Measurements from ENCODE around the gene CLEC16A.

The CLEC16A gene

DNA sequence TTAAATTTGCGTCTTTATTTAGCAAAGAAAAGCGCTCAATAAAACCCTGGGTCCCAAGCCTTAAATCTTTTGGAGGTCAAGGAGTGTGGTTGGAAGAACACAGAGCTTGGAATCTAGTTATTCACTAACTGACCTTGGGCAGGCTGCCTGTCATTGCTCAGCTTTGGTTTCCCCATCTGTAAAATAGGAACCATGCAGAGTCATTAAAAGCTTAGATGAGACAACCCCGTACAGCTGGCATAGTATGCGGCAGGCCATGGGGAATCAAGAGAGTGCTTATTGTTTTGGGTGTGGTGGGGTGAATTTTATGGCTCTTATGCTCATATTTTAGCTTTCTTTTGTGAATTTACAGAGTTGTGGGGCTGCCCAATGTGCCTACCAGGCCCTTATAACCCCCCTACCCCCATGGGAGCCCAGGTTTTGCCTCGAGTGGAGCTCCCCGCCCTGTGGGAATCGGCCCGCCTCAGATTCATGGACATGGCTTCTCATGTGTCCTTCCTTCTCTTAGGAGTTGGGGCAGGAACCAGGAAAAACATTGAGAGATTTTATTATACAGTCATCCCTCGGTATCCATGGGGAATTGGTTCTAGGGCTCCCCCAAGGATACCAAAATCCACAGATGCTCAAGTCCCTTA lies 113.5 kb downstream of the CLEC16A start:
- H3K4me1 ChIP-seq (ENCODE audit: insufficient read depth, low read length), result no peaks in the 10 kb centered on the region
- no peaks in the 10 kb centered on the region for H3K27me3 ChIP-seq (ENCODE audit: insufficient read depth, low read length)
- H3K27ac ChIP-seq (ENCODE audit: low read depth, low read length), result no peak overlapping the region
- no peak overlapping the region for H3K4me3 ChIP-seq (ENCODE audit: low read length)
- H3K9ac ChIP-seq (ENCODE audit: low read depth, low read length), result no peak overlapping the region
- WGBS, result 93% methylated on average over 9 of the region's 9 CpGs
- no peaks in the 10 kb centered on the region for H3K9me3 ChIP-seq (ENCODE audit: insufficient read depth, low read depth, low read length)
- H3K36me3 ChIP-seq (ENCODE audit: insufficient read depth, low read length), result peaks cover 9% of the 10 kb centered on the region

DNA sequence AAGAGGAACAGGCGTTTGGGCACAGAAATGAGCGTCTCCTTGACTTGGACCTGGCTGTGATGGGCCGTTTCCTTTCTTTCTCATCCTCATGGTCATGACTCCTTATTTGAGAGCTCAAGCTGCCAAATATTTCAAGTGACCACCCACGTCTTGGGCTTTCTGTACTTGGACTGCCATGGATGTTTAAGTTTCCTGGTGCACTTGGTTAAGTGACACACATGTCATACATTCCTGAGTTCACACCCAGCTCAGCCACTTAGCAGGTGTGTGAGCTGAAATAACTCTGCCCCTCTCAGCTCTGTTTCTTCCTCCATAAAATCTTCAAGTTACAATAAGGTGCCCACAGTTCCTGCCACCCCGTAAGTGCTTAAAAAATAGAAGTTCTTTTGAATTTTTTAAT lies 114.5 kb downstream of the CLEC16A start:
- no peaks in the 10 kb centered on the region for H3K27me3 ChIP-seq (ENCODE audit: insufficient read depth, low read length)
- H3K27ac ChIP-seq (ENCODE audit: low read depth, low read length), result no peak overlapping the region
- 88% methylated on average over 4 of the region's 5 CpGs for WGBS
- no peaks in the 10 kb centered on the region for H3K4me1 ChIP-seq (ENCODE audit: insufficient read depth, low read length)
- no peak overlapping the region for H3K4me3 ChIP-seq (ENCODE audit: low read length)
- H3K9ac ChIP-seq (ENCODE audit: low read depth, low read length), result no peak overlapping the region
- peaks cover 9% of the 10 kb centered on the region for H3K36me3 ChIP-seq (ENCODE audit: insufficient read depth, low read length)
- no peaks in the 10 kb centered on the region for H3K9me3 ChIP-seq (ENCODE audit: insufficient read depth, low read depth, low read length)

DNA sequence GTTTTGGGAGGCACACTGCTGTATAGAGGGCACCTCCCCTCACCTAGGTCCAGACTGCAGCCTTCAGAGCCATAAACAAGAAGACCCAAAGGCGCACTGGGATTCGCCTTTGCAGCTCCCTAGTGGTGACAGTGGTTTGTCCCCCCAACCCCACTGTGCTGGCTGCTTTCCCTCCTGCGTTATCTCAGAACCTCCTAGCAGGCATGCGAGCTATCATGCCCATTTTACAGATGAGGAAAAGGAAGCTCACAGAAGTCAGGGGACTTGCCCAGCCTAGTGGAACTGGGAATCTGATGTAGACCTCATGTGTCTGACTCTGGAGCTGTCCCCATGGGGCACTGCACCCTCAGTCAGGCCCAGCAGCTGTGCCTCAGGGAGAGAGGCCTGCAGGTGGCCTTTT lies 115.2 kb downstream of the CLEC16A start:
- 94% methylated on average over 4 of the region's 4 CpGs for WGBS
- no peaks in the 10 kb centered on the region for H3K27me3 ChIP-seq (ENCODE audit: insufficient read depth, low read length)
- no peak overlapping the region for H3K4me3 ChIP-seq (ENCODE audit: low read length)
- H3K36me3 ChIP-seq (ENCODE audit: insufficient read depth, low read length), result peaks cover 9% of the 10 kb centered on the region
- H3K4me1 ChIP-seq (ENCODE audit: insufficient read depth, low read length), result no peaks in the 10 kb centered on the region
- no peak overlapping the region for H3K27ac ChIP-seq (ENCODE audit: low read depth, low read length)
- H3K9me3 ChIP-seq (ENCODE audit: insufficient read depth, low read depth, low read length), result no peaks in the 10 kb centered on the region
- no peak overlapping the region for H3K9ac ChIP-seq (ENCODE audit: low read depth, low read length)

DNA sequence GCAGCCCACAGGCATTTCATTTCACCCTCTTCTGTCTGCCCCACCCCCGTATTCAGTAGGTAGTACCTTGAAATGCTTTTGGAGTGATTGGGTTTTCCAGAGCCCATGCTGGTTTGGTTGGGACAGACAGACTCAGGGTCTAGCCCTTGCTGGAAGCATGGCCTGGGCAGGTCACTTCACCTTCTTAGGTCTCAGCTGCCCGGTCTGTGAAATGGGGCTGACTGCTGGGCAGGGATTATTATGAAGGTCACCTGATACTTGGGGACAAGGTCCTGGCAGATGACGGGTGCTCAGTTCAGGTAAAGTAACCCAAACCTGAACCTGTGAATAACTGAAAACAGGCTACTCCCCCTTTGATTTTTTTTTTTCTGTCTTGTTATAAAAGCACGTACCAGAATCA lies 116.0 kb downstream of the CLEC16A start:
- no peak overlapping the region for H3K9ac ChIP-seq (ENCODE audit: low read depth, low read length)
- no peak overlapping the region for H3K4me3 ChIP-seq (ENCODE audit: low read length)
- H3K9me3 ChIP-seq (ENCODE audit: insufficient read depth, low read depth, low read length), result no peaks in the 10 kb centered on the region
- H3K36me3 ChIP-seq (ENCODE audit: insufficient read depth, low read length), result peaks cover 14% of the 10 kb centered on the region
- H3K27ac ChIP-seq (ENCODE audit: low read depth, low read length), result no peak overlapping the region
- H3K4me1 ChIP-seq (ENCODE audit: insufficient read depth, low read length), result no peaks in the 10 kb centered on the region
- H3K27me3 ChIP-seq (ENCODE audit: insufficient read depth, low read length), result no peaks in the 10 kb centered on the region
- 98% methylated on average over 4 of the region's 4 CpGs for WGBS

DNA sequence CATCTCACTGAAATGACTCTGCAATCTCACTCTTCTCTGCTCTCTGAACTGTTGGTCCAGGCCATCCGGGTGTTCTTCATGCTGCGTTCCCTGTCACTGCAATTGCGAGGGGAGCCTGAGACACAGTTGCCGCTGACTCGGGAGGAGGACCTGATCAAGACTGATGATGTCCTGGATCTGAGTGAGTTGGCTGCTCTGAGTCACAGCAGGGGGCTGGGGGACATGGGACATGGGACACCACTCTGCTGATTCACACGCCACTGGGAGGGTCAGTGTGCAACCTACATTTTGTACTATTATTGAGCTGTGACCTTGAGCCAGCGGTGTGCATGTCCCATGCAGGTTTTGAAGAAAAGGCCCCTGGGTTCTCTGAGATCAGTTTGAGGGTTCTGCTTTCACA lies 116.5 kb downstream of the CLEC16A start:
- H3K27ac ChIP-seq (ENCODE audit: low read depth, low read length), result no peak overlapping the region
- H3K4me3 ChIP-seq (ENCODE audit: low read length), result no peak overlapping the region
- H3K9me3 ChIP-seq (ENCODE audit: insufficient read depth, low read depth, low read length), result no peaks in the 10 kb centered on the region
- 97% methylated on average over 7 of the region's 7 CpGs for WGBS
- peaks cover 17% of the 10 kb centered on the region for H3K36me3 ChIP-seq (ENCODE audit: insufficient read depth, low read length)
- H3K4me1 ChIP-seq (ENCODE audit: insufficient read depth, low read length), result no peaks in the 10 kb centered on the region
- no peak overlapping the region for H3K9ac ChIP-seq (ENCODE audit: low read depth, low read length)
- no peaks in the 10 kb centered on the region for H3K27me3 ChIP-seq (ENCODE audit: insufficient read depth, low read length)

DNA sequence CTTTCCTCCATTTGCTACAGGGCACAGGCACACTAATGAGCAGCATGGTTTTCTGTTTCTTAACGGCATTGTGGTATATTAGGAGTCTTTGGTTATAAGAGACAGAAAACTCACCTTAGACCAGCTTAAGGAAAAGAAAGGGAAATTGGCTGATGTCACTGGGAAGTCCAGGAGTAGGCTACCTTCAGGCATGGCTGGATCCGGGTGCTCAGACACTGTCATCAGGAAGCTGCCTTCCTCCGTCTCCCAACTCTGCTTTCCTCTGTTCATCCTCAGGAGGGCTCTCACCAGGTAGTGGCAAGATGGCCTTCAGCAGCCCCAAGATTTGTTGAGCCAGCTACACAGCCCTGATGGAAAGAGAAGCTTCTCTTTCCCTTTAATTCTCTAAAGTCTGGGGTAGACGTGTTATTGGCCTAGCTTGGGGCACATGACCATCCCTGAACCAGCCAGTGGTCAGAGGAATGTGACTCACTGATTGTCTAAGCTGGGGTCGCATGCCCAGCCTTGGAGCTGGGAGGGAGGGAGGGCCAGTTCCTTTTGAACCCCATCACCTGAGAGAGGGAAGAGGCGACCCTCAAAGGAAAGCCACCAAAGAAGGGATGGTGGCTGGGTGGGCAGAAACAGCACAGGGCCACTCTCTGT lies 117.4 kb downstream of the CLEC16A start:
- H3K4me3 ChIP-seq (ENCODE audit: low read length), result no peak overlapping the region
- 94% methylated on average over 6 of the region's 6 CpGs for WGBS
- H3K36me3 ChIP-seq (ENCODE audit: insufficient read depth, low read length), result peaks cover 17% of the 10 kb centered on the region
- H3K9me3 ChIP-seq (ENCODE audit: insufficient read depth, low read depth, low read length), result no peaks in the 10 kb centered on the region
- H3K27ac ChIP-seq (ENCODE audit: low read depth, low read length), result no peak overlapping the region
- H3K4me1 ChIP-seq (ENCODE audit: insufficient read depth, low read length), result no peaks in the 10 kb centered on the region
- H3K27me3 ChIP-seq (ENCODE audit: insufficient read depth, low read length), result no peaks in the 10 kb centered on the region
- no peak overlapping the region for H3K9ac ChIP-seq (ENCODE audit: low read depth, low read length)

DNA sequence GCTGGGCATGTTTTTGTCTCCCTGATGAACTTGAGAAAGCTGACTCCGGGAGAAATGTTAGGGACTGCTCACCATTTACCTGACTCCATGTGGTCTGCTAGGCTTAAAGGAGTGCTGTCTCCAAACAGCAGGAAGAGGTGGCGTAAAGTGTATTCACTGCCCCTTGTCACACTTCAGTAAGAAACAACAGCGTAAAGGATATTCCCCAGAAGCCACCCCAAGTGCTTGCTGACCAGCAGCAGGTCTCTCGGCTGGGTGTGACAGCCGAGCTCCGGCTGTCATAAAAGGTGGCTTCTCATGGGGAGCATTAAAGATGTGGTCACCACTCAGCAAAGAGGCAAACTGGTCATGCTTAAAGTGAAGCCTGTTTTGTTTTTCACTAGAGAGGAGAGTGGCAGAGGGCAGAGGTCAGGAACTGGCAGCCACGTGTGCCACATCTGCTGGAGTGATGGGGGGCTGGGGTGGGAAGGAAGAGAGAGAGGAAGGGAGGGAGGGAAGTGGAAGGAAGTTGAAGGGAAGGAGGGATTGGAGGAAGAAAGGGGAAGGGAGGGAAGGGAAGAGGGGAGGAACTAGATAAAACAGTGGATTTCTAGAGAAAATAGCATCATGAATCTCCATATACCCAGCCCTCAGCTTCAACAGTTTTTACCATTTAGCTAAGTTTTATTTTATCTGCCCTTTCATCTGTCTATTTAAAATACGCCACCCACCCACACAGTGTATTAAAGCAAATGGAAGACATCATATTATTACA lies 119.3 kb downstream of the CLEC16A start:
- H3K27me3 ChIP-seq (ENCODE audit: insufficient read depth, low read length), result no peaks in the 10 kb centered on the region
- no peaks in the 10 kb centered on the region for H3K4me1 ChIP-seq (ENCODE audit: insufficient read depth, low read length)
- no peak overlapping the region for H3K9ac ChIP-seq (ENCODE audit: low read depth, low read length)
- 80% methylated on average over 8 of the region's 8 CpGs for WGBS
- H3K9me3 ChIP-seq (ENCODE audit: insufficient read depth, low read depth, low read length), result no peaks in the 10 kb centered on the region
- no peak overlapping the region for H3K4me3 ChIP-seq (ENCODE audit: low read length)
- no peak overlapping the region for H3K27ac ChIP-seq (ENCODE audit: low read depth, low read length)
- H3K36me3 ChIP-seq (ENCODE audit: insufficient read depth, low read length), result peaks cover 17% of the 10 kb centered on the region

DNA sequence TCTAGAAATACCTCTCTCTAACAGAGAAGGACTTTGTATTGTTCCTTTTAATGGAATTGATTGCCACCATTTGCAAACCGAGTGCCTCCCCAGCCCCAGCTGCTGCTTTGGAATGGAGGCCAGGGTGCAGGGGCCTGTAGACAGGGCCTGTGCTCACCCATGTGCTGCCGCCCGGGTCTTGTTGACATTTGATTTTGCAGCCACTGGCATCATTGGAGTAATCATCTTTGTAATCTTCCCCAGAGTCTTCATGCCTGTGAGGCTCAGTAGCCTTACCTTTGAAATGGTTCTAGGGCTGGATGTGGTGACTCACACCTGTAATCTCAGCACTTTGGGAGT lies 119.8 kb downstream of the CLEC16A start:
- WGBS, result 92% methylated on average over 3 of the region's 3 CpGs
- no peak overlapping the region for H3K27ac ChIP-seq (ENCODE audit: low read depth, low read length)

DNA sequence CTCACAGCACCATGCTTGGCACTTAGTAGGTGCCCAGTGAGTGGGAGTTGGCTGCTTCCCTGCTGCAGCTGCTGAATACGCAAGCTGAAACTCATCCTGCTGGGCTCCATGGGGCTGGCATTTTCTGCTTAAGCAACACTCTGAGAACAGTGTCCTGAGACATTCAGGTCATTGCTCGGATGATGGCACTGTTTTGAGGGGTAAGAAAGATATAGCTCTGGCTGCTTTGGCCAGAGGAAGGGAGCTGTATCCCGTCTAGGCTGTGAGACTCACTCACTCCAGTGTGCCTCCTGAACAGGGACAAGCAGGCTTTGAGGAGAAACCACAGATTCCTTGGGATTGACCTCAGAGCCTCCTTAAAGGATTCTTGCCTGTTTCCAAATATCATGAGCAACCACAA lies 120.5 kb downstream of the CLEC16A start:
- H3K9ac ChIP-seq (ENCODE audit: low read depth, low read length), result no peak overlapping the region
- no peaks in the 10 kb centered on the region for H3K27me3 ChIP-seq (ENCODE audit: insufficient read depth, low read length)
- H3K9me3 ChIP-seq (ENCODE audit: insufficient read depth, low read depth, low read length), result no peaks in the 10 kb centered on the region
- H3K36me3 ChIP-seq (ENCODE audit: insufficient read depth, low read length), result peaks cover 17% of the 10 kb centered on the region
- WGBS, result 61% methylated on average over 3 of the region's 3 CpGs
- H3K27ac ChIP-seq (ENCODE audit: low read depth, low read length), result no peak overlapping the region
- no peak overlapping the region for H3K4me3 ChIP-seq (ENCODE audit: low read length)
- no peaks in the 10 kb centered on the region for H3K4me1 ChIP-seq (ENCODE audit: insufficient read depth, low read length)

More for the DNA sequence above, 119.8 kb downstream of the CLEC16A start:
- Histone ChIP-seq H3K9me3 (ENCODE audit: insufficient read depth, low read depth, low read length) (no peaks in the 10 kb centered on the region), H3K36me3 (ENCODE audit: insufficient read depth, low read length) (peaks cover 17% of the 10 kb centered on the region), H3K9ac (ENCODE audit: low read depth, low read length) (no peak overlapping the region), H3K27me3 (ENCODE audit: insufficient read depth, low read length) (no peaks in the 10 kb centered on the region), H3K4me1 (ENCODE audit: insufficient read depth, low read length) (no peaks in the 10 kb centered on the region), H3K4me3 (ENCODE audit: low read length) (no peak overlapping the region)

DNA sequence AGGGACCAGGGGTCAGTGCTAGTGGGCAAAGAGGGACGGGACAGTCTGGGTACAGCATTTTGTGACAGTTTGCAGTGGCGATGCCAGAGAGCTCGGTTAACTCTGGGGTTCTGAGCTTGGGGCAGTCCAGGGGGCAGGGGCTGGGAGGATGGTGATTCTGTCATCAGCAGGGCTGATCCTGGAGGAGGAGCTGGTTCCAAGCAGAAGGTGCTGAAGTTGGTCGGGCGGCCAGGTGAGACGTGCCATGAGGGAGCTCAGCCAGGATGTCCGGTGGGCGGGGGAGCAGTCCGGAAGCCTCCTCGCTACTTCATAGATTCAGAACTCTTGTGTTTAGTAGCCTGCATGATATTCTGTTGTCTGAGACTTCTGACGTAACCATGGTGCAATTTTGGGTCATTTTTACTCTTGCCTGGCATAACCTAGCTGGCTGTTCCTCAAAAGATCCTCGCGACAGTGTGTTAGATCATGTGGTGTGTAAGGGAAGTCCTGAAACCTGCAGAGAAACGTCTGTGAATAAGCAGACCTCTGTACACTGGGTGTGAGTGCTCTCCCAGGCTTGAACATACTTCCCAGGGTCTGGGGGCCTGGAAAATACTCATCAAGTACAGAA lies 122.0 kb downstream of the CLEC16A start:
- Histone ChIP-seq H3K4me3 (ENCODE audit: low read length) (no peak overlapping the region), H3K27me3 (ENCODE audit: insufficient read depth, low read length) (no peaks in the 10 kb centered on the region), H3K4me1 (ENCODE audit: insufficient read depth, low read length) (no peaks in the 10 kb centered on the region), H3K27ac (ENCODE audit: low read depth, low read length) (no peak overlapping the region), H3K9ac (ENCODE audit: low read depth, low read length) (no peak overlapping the region), H3K36me3 (ENCODE audit: insufficient read depth, low read length) (peaks cover 13% of the 10 kb centered on the region), H3K9me3 (ENCODE audit: insufficient read depth, low read depth, low read length) (no peaks in the 10 kb centered on the region)
- 94% methylated on average over 14 of the region's 14 CpGs for WGBS

DNA sequence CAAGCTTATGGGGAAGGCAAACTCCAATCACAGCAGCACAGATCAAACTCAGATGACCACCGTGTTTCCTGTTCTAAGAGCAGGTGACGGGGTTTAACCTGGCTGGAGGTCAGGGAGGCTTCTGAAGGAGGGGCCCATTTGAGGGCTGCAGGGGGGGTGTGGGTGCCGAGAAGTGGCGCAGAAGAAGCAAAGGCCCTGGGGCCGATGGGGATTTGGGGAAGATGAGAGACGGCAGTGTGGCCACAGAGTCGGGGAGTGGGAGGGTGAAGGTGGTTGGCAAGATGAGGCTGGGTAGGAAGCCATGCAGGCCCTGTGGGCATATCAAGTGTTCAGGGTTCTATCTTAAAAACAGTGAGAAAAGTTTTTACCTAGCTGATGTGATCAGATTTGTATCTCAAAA lies 122.9 kb downstream of the CLEC16A start:
- Histone ChIP-seq H3K9me3 (ENCODE audit: insufficient read depth, low read depth, low read length) (no peaks in the 10 kb centered on the region), H3K27me3 (ENCODE audit: insufficient read depth, low read length) (no peaks in the 10 kb centered on the region), H3K4me3 (ENCODE audit: low read length) (no peak overlapping the region), H3K9ac (ENCODE audit: low read depth, low read length) (no peak overlapping the region), H3K27ac (ENCODE audit: low read depth, low read length) (no peak overlapping the region), H3K4me1 (ENCODE audit: insufficient read depth, low read length) (no peaks in the 10 kb centered on the region), H3K36me3 (ENCODE audit: insufficient read depth, low read length) (peaks cover 7% of the 10 kb centered on the region)
- 92% methylated on average over 7 of the region's 7 CpGs for WGBS

Data from HUES64 (cell line).